ENCODE data around the gene ENTPD8. TPM values are rescaled to one million over a fixed set of nuclear protein-coding genes. Genes with fewer than 3 reads are reported as not detected.
A peak's percentile ranks its signal among the peaks of the same experiment; 100 is the strongest.

ENTPD8 gene
- total RNA-seq, 2 experiments from 2014 or later = not detected

DNA sequence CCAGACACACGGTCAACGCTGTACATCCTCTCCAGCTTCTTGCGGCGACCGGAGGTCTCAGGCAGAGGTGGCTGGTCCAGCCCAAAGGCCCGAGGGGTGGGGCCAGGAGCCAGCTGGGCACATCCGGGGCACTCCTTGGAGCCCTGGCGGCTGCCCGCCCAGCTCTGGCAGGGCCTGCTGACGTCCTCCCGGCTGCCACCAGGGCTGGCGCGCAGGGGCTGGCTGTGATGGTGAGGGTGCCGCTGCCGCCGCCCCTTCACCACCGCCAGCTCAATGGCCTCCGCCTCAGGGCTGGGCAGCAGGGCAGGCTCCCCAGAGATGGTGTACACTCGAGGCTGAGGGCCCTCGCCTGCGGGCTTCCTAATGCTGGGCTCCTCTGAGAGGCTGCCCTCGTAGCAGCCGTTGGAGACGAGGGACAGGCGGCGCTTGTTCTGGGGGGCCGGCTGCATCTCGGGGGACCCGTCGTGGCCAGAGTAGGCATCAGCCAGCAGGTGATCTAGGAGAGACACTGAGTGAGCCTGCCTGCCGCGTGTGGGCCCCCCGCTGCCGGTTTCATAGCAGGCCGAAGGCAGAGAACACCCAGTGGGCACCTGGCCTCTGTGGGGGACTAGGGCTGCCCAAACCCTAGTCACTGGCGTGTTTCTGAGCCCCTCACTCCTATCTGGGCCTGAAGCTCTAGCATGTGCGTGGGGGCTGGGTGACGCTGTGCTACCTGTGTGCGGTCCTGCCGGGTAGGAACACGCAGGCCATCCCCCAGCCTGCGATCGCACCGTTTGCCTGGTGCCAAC, 16.4 kb upstream of the ENTPD8 start:
- TF ChIP-seq, protein P1, sequence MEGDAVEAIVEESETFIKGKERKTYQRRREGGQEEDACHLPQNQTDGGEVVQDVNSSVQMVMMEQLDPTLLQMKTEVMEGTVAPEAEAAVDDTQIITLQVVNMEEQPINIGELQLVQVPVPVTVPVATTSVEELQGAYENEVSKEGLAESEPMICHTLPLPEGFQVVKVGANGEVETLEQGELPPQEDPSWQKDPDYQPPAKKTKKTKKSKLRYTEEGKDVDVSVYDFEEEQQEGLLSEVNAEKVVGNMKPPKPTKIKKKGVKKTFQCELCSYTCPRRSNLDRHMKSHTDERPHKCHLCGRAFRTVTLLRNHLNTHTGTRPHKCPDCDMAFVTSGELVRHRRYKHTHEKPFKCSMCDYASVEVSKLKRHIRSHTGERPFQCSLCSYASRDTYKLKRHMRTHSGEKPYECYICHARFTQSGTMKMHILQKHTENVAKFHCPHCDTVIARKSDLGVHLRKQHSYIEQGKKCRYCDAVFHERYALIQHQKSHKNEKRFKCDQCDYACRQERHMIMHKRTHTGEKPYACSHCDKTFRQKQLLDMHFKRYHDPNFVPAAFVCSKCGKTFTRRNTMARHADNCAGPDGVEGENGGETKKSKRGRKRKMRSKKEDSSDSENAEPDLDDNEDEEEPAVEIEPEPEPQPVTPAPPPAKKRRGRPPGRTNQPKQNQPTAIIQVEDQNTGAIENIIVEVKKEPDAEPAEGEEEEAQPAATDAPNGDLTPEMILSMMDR (IDR thresholded peaks at IDR 0.05) = no peak
- H3K27me3 Mint-ChIP-seq = no peaks in the 10 kb centered on the region
- DNase-seq (no peak), ATAC-seq (no peak)
- intact Hi-C loops (cut with micrococcal nuclease) = no loop called here
- H3K4me1 Mint-ChIP-seq (ENCODE audit: low read depth) = peaks cover 44% of the 10 kb centered on the region
- no peaks in the 10 kb centered on the region for H3K9me3 Mint-ChIP-seq
- ChIA-PET POLR2A (interaction anchor here (0.6 to 1.0 kb wide), 2 partner anchors 10 to 269 kb away, joined by 3 to 4 read pairs; partner anchors contain the start of gene SSNA1), CTCF (interaction anchor here (2.8 kb wide), 1 partner anchor 13 kb away, joined by 8 read pairs; no protein-coding TSS in a partner anchor)
- peak overlapping the region; percentile 57 for H3K4me3 Mint-ChIP-seq
- H3K36me3 Mint-ChIP-seq (ENCODE audit: low read depth) = peaks cover 34% of the 10 kb centered on the region
- no peak overlapping the region for H3K27ac Mint-ChIP-seq

DNA sequence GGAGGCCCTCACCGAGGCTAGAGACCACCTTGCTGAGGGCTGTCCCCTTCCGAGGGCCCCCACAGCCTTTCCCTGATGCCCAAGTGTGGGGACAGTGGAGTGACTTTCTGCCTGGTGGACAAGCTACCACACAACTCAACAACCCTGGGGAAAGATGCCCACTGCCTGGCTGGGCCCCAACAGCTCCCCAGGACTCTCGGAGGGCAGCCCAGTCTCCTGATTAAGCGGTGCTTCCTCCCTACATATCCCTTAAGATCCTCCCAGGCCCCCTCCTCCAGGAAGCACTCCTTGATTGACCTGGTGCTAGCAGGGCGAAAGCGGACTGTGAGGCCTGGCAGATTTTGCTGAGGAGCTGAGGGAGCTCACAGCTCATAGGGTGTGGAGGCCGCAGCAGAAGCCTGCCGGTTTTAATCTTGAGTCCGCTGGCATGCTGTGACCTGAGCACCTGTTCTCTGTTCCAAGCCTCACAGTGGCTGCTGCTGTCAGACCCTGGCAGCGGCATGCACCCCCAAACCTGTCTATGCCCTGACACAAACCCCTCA, 15.8 kb upstream of the ENTPD8 start:
- Mint-ChIP-seq H3K36me3 (ENCODE audit: low read depth) (peaks cover 40% of the 10 kb centered on the region), H3K4me3 (peak overlapping the region; percentile 52), H3K9me3 (no peaks in the 10 kb centered on the region), H3K27ac (no peak overlapping the region), H3K27me3 (no peaks in the 10 kb centered on the region), H3K4me1 (ENCODE audit: low read depth) (peaks cover 49% of the 10 kb centered on the region)
- ATAC-seq (no peak), DNase-seq (no peak)
- POLR2A ChIA-PET = interaction anchor here (0.6 to 1.0 kb wide), 2 partner anchors 10 to 268 kb away, joined by 3 to 4 read pairs; partner anchors contain the start of gene SSNA1
- CTCF ChIA-PET = interaction anchor here (2.8 kb wide), 1 partner anchor 12 kb away, joined by 8 read pairs; no protein-coding TSS in a partner anchor
- intact Hi-C loops (cut with micrococcal nuclease) = no loop called here
- TF ChIP-seq, protein P1 (IDR thresholded peaks at IDR 0.05) = no peak

DNA sequence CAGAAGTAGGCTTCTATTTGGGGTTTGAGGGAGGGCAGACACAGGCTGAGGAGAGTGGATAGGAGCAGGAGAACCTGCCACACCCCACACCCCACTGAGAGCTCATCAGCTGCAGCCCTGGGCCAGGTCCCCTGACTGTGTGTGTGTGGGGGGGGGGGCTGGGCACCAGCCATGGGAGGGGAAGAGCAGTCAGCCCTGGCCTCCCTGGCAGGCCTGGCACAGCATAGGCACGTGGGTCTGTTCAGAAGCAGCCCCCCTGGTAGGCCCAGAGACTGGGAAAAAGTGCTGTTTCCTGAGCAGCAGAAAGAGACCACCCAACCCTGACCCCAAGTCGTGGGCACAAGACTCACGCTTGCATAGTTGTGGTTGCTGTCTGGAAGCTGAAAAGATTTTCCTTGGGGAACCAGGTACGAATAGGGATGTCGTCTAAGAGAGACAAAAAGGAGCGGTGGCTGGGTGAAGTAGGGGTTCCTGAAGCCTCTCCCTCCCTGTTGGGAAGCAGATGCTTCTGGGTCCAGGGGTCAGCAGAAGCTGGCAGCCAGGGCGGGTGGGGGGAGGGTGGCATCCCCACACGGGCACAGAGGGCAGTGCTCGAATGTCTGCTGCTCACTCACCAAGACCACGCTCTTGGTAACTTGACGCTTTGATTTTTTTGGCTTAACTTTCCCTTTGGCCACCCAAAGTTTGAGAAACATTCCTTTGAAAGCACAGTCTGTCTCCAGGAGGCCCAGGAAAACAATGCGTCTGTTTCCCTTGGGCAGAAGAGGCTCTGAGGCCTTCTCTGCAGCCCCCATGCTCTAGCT, 15.1 kb upstream of the ENTPD8 start:
- POLR2A ChIA-PET = interaction anchor here (0.5 to 1.2 kb wide), 2 partner anchors 33 to 251 kb away, joined by 3 to 6 read pairs; partner anchors contain the start of genes EXD3 and NOXA1
- DNase-seq (no peak), ATAC-seq (no peak)
- Mint-ChIP-seq H3K27me3 (no peaks in the 10 kb centered on the region), H3K36me3 (ENCODE audit: low read depth) (peaks cover 41% of the 10 kb centered on the region), H3K4me1 (ENCODE audit: low read depth) (peaks cover 50% of the 10 kb centered on the region), H3K27ac (no peak overlapping the region), H3K4me3 (peak overlapping the region; percentile 52), H3K9me3 (no peaks in the 10 kb centered on the region)
- CTCF ChIA-PET = interaction anchor here (2.8 kb wide), 1 partner anchor 12 kb away, joined by 8 read pairs; no protein-coding TSS in a partner anchor
- intact Hi-C loops (cut with micrococcal nuclease) = no loop called here
- TF ChIP-seq, protein P1 (IDR thresholded peaks at IDR 0.05) = no peak

DNA sequence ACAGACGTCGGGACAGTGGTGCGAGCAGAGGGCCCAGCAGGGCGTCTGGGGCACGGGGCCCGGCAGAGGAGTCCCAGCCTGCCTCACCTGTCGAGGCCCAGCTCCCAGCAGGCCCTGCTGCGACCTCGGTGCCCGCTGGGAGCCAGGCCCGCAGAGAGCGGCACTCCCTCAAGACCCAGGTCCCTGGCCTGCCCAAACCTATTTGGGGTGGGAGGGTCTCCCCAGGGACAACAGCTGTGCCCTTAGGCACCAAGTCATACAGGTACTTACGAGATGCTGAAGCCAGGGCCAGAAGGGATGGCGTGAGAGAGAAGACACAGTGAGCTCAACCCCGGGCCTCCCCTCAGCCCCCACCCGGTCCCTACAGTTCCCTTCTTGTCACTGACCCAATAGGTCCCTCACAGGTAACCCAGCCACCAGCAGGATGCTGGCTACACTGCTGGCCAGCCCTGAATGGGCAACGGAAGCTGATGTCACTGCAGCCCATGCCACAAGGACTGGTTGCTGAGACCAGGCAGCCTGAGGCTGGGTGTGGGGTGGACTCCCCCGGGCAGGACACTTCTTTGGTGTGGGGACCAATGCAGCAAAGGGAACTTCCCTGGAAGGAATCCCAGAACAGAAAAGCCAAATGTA, 14.3 kb upstream of the ENTPD8 start:
- H3K4me3 Mint-ChIP-seq = no peak overlapping the region
- intact Hi-C loops (cut with micrococcal nuclease) = no loop called here
- ChIA-PET CTCF (interaction anchor here (2.8 kb wide), 1 partner anchor 11 kb away, joined by 8 read pairs; no protein-coding TSS in a partner anchor), POLR2A (interaction anchor here (0.5 to 1.2 kb wide), 2 partner anchors 32 to 251 kb away, joined by 3 to 6 read pairs; partner anchors contain the start of genes EXD3 and NOXA1)
- H3K27ac Mint-ChIP-seq = no peak overlapping the region
- DNase-seq = no peak
- peaks cover 43% of the 10 kb centered on the region for H3K36me3 Mint-ChIP-seq (ENCODE audit: low read depth)
- no peaks in the 10 kb centered on the region for H3K27me3 Mint-ChIP-seq
- H3K4me1 Mint-ChIP-seq (ENCODE audit: low read depth) = peaks cover 44% of the 10 kb centered on the region
- no peak for ATAC-seq
- H3K9me3 Mint-ChIP-seq = no peaks in the 10 kb centered on the region
- TF ChIP-seq, protein P1 (IDR thresholded peaks at IDR 0.05) = no peak
